ENCODE data around the gene TFG. TPM values are rescaled to one million over a fixed set of nuclear protein-coding genes. Genes with fewer than 3 reads are reported as not detected.

The TFG gene
- total RNA-seq, 4 donors from 2014 or later: 61.0 to 74.4 (median 64.9) TPM

- Histone ChIP-seq H3K27ac (replicated peaks in 1 of 4) (no peak overlapping the region), H3K9me3 (no peaks in the 10 kb centered on the region), H3K36me3 (peaks cover 0 to under 1% (median 0%) of the 10 kb centered on the region in 4 donors), H3K27me3 (no peaks in the 10 kb centered on the region), H3K4me1 (peaks cover 0 to 13% (median 10%) of the 10 kb centered on the region in 4 donors), H3K4me3 (no peak overlapping the region)
- DNase-seq (ENCODE audit: extremely low spot score): no peak
- intact Hi-C loops (cut with DNase I): no loop called here
- TF ChIP-seq CTCF (IDR thresholded peaks at IDR 0.05) (no peak), EP300 (IDR thresholded peaks at IDR 0.05) (no peak)
- 58% methylated on average over 4 of the region's 4 CpGs for WGBS
Measured at GRCh38 chr3:100760377-100760776, 51.1 kb downstream of the TFG start.

GRCh38 chr3:100761211-100761942, 52.1 kb downstream of the TFG start:
- 89% methylated on average over 1 of the region's 1 CpG for WGBS
- Histone ChIP-seq H3K4me3 (no peak overlapping the region), H3K36me3 (no peaks in the 10 kb centered on the region), H3K4me1 (peaks cover 0 to 4% (median 3%) of the 10 kb centered on the region in 4 donors), H3K27ac (replicated peaks in 1 of 4) (no peak overlapping the region), H3K27me3 (no peaks in the 10 kb centered on the region), H3K9me3 (no peaks in the 10 kb centered on the region)
- no peak for TF ChIP-seq EP300 (IDR thresholded peaks at IDR 0.05)
- peak in 1 of 3 experiments; percentile 3 for TF ChIP-seq CTCF (IDR thresholded peaks at IDR 0.05)
- intact Hi-C loops (cut with DNase I): no loop called here
- DNase-seq (ENCODE audit: extremely low spot score): no peak

DNA sequence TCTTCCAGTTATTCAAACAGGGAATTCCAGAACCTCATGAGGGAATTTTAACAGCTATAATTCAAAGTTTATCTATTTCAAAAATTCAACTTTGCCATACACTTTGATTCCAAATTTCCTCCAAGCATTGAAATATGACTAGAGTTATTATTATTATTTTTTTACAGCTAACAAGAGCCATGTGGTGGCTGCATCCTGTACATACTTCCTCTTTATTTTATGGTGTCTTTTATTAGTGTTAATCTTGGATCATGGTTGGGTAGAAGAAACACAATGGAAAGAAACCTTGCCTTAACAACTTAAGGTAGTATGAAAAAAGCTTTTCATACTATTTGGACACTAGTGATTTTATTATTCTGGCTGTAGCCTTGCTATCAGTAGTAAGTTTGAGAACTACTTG, 52.7 kb downstream of the TFG start:
- no peaks in the 10 kb centered on the region for H3K36me3 ChIP-seq
- H3K9me3 ChIP-seq: no peaks in the 10 kb centered on the region
- H3K4me1 ChIP-seq: no peaks in the 10 kb centered on the region
- TF ChIP-seq CTCF (IDR thresholded peaks at IDR 0.05): no peak
- no peak for TF ChIP-seq POLR2A (IDR thresholded peaks at IDR 0.05; ENCODE audit: low read depth)
- no peak for TF ChIP-seq EP300 (IDR thresholded peaks at IDR 0.05)
- TF ChIP-seq POLR2AphosphoS5 (IDR thresholded peaks at IDR 0.05): no peak
- H3K4me3 ChIP-seq: no peak overlapping the region
- H3K27ac ChIP-seq (replicated peaks in 1 of 4): no peak overlapping the region
- no peak for DNase-seq (ENCODE audit: extremely low spot score)
- H3K27me3 ChIP-seq: no peaks in the 10 kb centered on the region
- intact Hi-C loops (cut with DNase I): no loop called here

- intact Hi-C loops (cut with DNase I): no loop called here
- Histone ChIP-seq H3K4me1 (no peaks in the 10 kb centered on the region), H3K27me3 (no peaks in the 10 kb centered on the region), H3K9me3 (no peaks in the 10 kb centered on the region), H3K4me3 (no peak overlapping the region), H3K27ac (replicated peaks in 1 of 4) (no peak overlapping the region), H3K36me3 (peaks cover 0 to 12% (median 3%) of the 10 kb centered on the region in 4 donors)
- DNase-seq (ENCODE audit: extremely low spot score): no peak
- 86% methylated on average over 3 of the region's 3 CpGs for WGBS
- TF ChIP-seq POLR2A (IDR thresholded peaks at IDR 0.05; ENCODE audit: low read depth) (no peak), EP300 (IDR thresholded peaks at IDR 0.05) (no peak), POLR2AphosphoS5 (IDR thresholded peaks at IDR 0.05) (no peak), CTCF (IDR thresholded peaks at IDR 0.05) (no peak)
Measured at GRCh38 chr3:100765437-100765975, 56.2 kb downstream of the TFG start.

DNA sequence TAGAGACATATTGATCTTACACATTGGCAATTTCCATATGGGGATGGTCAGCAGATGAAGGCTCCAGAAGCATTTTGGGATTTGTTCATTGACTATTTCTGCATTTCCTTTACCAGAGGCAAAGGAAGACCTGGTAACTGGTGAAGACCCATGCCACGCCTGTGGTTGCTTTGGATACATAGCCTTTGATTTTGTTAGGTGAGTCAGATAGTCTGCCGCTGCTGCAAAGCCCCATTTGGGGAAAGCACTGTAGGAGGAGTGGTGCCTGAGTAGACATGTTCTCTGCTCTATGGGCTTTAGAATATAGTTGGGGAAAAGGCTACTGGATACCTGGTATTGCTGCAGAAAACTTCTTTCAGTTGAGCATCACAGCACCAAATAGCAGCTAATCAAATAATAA, 56.8 kb downstream of the TFG start:
- Histone ChIP-seq H3K9me3 (no peaks in the 10 kb centered on the region), H3K27me3 (no peaks in the 10 kb centered on the region), H3K27ac (replicated peaks in 1 of 4) (no peak overlapping the region), H3K4me1 (no peaks in the 10 kb centered on the region), H3K4me3 (no peak overlapping the region), H3K36me3 (peaks cover 0 to 16% (median 5%) of the 10 kb centered on the region in 4 donors)
- 100% methylated on average over 2 of the region's 2 CpGs for WGBS
- no peak for TF ChIP-seq EP300 (IDR thresholded peaks at IDR 0.05)
- TF ChIP-seq POLR2A (IDR thresholded peaks at IDR 0.05; ENCODE audit: low read depth): no peak
- TF ChIP-seq POLR2AphosphoS5 (IDR thresholded peaks at IDR 0.05): no peak
- TF ChIP-seq CTCF (IDR thresholded peaks at IDR 0.05): no peak
- DNase-seq (ENCODE audit: extremely low spot score): no peak
- intact Hi-C loops (cut with DNase I): no loop called here
